ENCODE measurements around the gene TMED10.

The TMED10 gene

GRCh38 chr14:75176142-75176820, at the start of gene TMED10:
Gene TMED10, minus strand, starts transcription at chr14:75176612. Its CDS starts 33 bp downstream, at chr14:75176579.
- no peaks in the 10 kb centered on the region for H3K27me3 ChIP-seq (ENCODE audit: insufficient read depth, low read depth, severe bottlenecking)
- peak within 1 kb of the TSS; percentile 99 for H3K27ac ChIP-seq
- H3K4me3 ChIP-seq (ENCODE audit: low read depth, low read length): peak within 1 kb of the TSS; percentile 69
- H3K36me3 ChIP-seq: peaks cover 5% of the 10 kb centered on the region
- no peak for TF ChIP-seq CTCF (IDR thresholded peaks at IDR 0.05; ENCODE audit: low read depth, low read length)
- no peaks in the 10 kb centered on the region for H3K9me3 ChIP-seq (ENCODE audit: severe bottlenecking)
- DNase-seq: peak; percentile 89

- peak overlapping the region; percentile 64; the same call in 1 of the 2 replicates for H3K27ac ChIP-seq
- TF ChIP-seq CTCF (IDR thresholded peaks at IDR 0.05; ENCODE audit: low read depth, low read length): no peak
- no peaks in the 10 kb centered on the region for H3K27me3 ChIP-seq (ENCODE audit: insufficient read depth, low read depth, severe bottlenecking)
These were observed 48.1 kb upstream of the TMED10 start for GRCh38 chr14:75224561-75224960.

GRCh38 chr14:75223664-75224154, 47.3 kb upstream of the TMED10 start:
- no peak for TF ChIP-seq CTCF (IDR thresholded peaks at IDR 0.05; ENCODE audit: low read depth, low read length)
- no peaks in the 10 kb centered on the region for H3K9me3 ChIP-seq (ENCODE audit: severe bottlenecking)
- H3K27me3 ChIP-seq (ENCODE audit: insufficient read depth, low read depth, severe bottlenecking): no peaks in the 10 kb centered on the region
- H3K4me3 ChIP-seq (ENCODE audit: low read depth, low read length): no peak overlapping the region
- peak; percentile 91 for DNase-seq
- peak overlapping the region; percentile 64 for H3K27ac ChIP-seq
- no peaks in the 10 kb centered on the region for H3K36me3 ChIP-seq

More at GRCh38 chr14:75224561-75224960, 48.1 kb upstream of the TMED10 start:
- Histone ChIP-seq H3K4me3 (ENCODE audit: low read depth, low read length) (no peak overlapping the region), H3K36me3 (no peaks in the 10 kb centered on the region), H3K9me3 (ENCODE audit: severe bottlenecking) (no peaks in the 10 kb centered on the region)
- DNase-seq: no peak

- TF ChIP-seq CTCF (IDR thresholded peaks at IDR 0.05; ENCODE audit: low read depth, low read length): no peak
- Histone ChIP-seq H3K36me3 (no peaks in the 10 kb centered on the region), H3K27ac (no peak overlapping the region), H3K27me3 (ENCODE audit: insufficient read depth, low read depth, severe bottlenecking) (no peaks in the 10 kb centered on the region), H3K4me3 (ENCODE audit: low read depth, low read length) (no peak overlapping the region), H3K9me3 (ENCODE audit: severe bottlenecking) (no peaks in the 10 kb centered on the region)
- DNase-seq: no peak
These were observed 45.8 kb upstream of the TMED10 start for GRCh38 chr14:75222208-75222701.

- no peaks in the 10 kb centered on the region for H3K9me3 ChIP-seq (ENCODE audit: severe bottlenecking)
- no peak overlapping the region for H3K27ac ChIP-seq
- TF ChIP-seq CTCF (IDR thresholded peaks at IDR 0.05; ENCODE audit: low read depth, low read length): no peak
- H3K4me3 ChIP-seq (ENCODE audit: low read depth, low read length): no peak overlapping the region
- no peaks in the 10 kb centered on the region for H3K36me3 ChIP-seq
- no peaks in the 10 kb centered on the region for H3K27me3 ChIP-seq (ENCODE audit: insufficient read depth, low read depth, severe bottlenecking)
- DNase-seq: no peak
These were observed 45.4 kb upstream of the TMED10 start for GRCh38 chr14:75221797-75222196.
